Endothelial cell (in vitro differentiated cells): Measurements from ENCODE around the gene C8G. TPM values are rescaled to one million over a fixed set of nuclear protein-coding genes. Genes with fewer than 3 reads are reported as not detected.
A peak's percentile ranks its signal among the peaks of the same experiment; 100 is the strongest.

Source experiments
- DNase-seq: peaks from one replicate; pipeline ENCODE4 v3.0.0; 2021; ENCODE audit warnings: low spot score
- H3K27ac Mint-ChIP-seq: one replicate; pipeline ENCODE4 v1.8.0; 2021; ENCODE audit warnings: mixed read lengths, inconsistent platforms; ENCODE audit not compliant: unreplicated experiment
- H3K27me3 Mint-ChIP-seq: one replicate; pipeline ENCODE4 v1.8.0; 2021; ENCODE audit warnings: mild to moderate bottlenecking, moderate library complexity, mixed read lengths, inconsistent platforms; ENCODE audit not compliant: unreplicated experiment
- H3K36me3 Mint-ChIP-seq: one replicate; pipeline ENCODE4 v1.8.0; 2021; ENCODE audit warnings: mild to moderate bottlenecking, low read depth, mixed read lengths, inconsistent platforms; ENCODE audit not compliant: unreplicated experiment
- H3K4me1 Mint-ChIP-seq: one replicate; pipeline ENCODE4 v1.8.0; 2021; ENCODE audit warnings: mild to moderate bottlenecking, mixed read lengths, inconsistent platforms; ENCODE audit not compliant: unreplicated experiment
- H3K4me3 Mint-ChIP-seq: one replicate; pipeline ENCODE4 v1.8.0; 2021; ENCODE audit warnings: mild to moderate bottlenecking, mixed read lengths, inconsistent platforms; ENCODE audit not compliant: unreplicated experiment
- H3K9me3 Mint-ChIP-seq: one replicate; pipeline ENCODE4 v1.8.0; 2021; ENCODE audit warnings: mixed read lengths, inconsistent platforms; ENCODE audit not compliant: unreplicated experiment
- CTCF ChIP-seq: fragments of 200-600 bp; sonication (generic); IDR thresholded peaks from one replicate; pipeline ENCODE4 v1.5.0; 2021; ENCODE audit warnings: antibody characterized with exemption; ENCODE audit not compliant: unreplicated experiment
- total RNA-seq: library from RNA; stranded (reverse); fragmentation: NEBNext Ultra II Directional; extraction: Animal tissue kit (Norgen Biotek cat#: 25700); gene quantifications from one replicate; pipeline ENCODE4 v1.2.1, GENCODE V29; 2021; ENCODE audit not compliant: unreplicated experiment

C8G gene
- total RNA-seq, 1 donor from 2014 or later: 1.1 TPM

- Mint-ChIP-seq H3K9me3 (no peaks in the 10 kb centered on the region), H3K4me3 (no peak overlapping the region), H3K27me3 (peaks cover 6% of the 10 kb centered on the region), H3K4me1 (no peaks in the 10 kb centered on the region), H3K36me3 (peaks cover 4% of the 10 kb centered on the region), H3K27ac (no peak overlapping the region)
- no peak for DNase-seq
- TF ChIP-seq CTCF: no peak
These were observed 878 bp upstream of the C8G start for GRCh38 chr9:136944212-136944518.

GRCh38 chr9:136945333-136946227 lies 537 bp downstream of the C8G start:
- no peaks in the 10 kb centered on the region for H3K4me1 Mint-ChIP-seq
- no peak for DNase-seq
- H3K27me3 Mint-ChIP-seq: peaks cover 6% of the 10 kb centered on the region
- H3K9me3 Mint-ChIP-seq: no peaks in the 10 kb centered on the region
- H3K36me3 Mint-ChIP-seq: peaks cover 3% of the 10 kb centered on the region
- H3K27ac Mint-ChIP-seq: no peak overlapping the region
- peak overlapping the region; percentile 88 for H3K4me3 Mint-ChIP-seq
- no peak for TF ChIP-seq CTCF

GRCh38 chr9:136946228-136947027 lies 1.4 kb downstream of the C8G start:
- Mint-ChIP-seq H3K27ac (no peak overlapping the region), H3K4me1 (no peaks in the 10 kb centered on the region), H3K27me3 (peaks cover 6% of the 10 kb centered on the region), H3K36me3 (peaks cover 3% of the 10 kb centered on the region), H3K4me3 (no peak overlapping the region), H3K9me3 (no peaks in the 10 kb centered on the region)
- DNase-seq: no peak
- TF ChIP-seq CTCF: no peak

- no peak for DNase-seq
- Mint-ChIP-seq H3K4me3 (no peak overlapping the region), H3K27ac (no peak overlapping the region), H3K9me3 (no peaks in the 10 kb centered on the region), H3K36me3 (no peaks in the 10 kb centered on the region), H3K4me1 (no peaks in the 10 kb centered on the region), H3K27me3 (peaks cover 6% of the 10 kb centered on the region)
- no peak for TF ChIP-seq CTCF
These were observed 2.2 kb downstream of the C8G start for GRCh38 chr9:136947028-136947891.
